Right lung (tissue), 5 donors: Measurements from ENCODE around the gene DNAH12. TPM values are rescaled to one million over a fixed set of nuclear protein-coding genes. Genes with fewer than 3 reads are reported as not detected.

Experiments
- polyA plus RNA-seq, 5 donors: library from polyadenylated mRNA; unstranded; fragments of 120-200 nt; gene quantifications; one replicate each; pipeline versions ENCODE4 v1.2.1 to v1.2.3, GENCODE V29; 2013; ENCODE audit warnings: inconsistent platforms in 1 of 5, low replicate concordance in 1 of 5; ENCODE audit not compliant: insufficient read length in 5 of 5, insufficient read depth in 1 of 5

The DNAH12 gene
- polyA plus RNA-seq, 5 donors, result 1.7 to 10.0 (median 7.2) TPM

Other genes with a start within 250 kb of the DNAH12 start
- gene PDE12, start 11.9 kb upstream of the DNAH12 start, polyA plus RNA-seq, result 10 to 100 TPM in 3 of 5 donors, 1 to 10 TPM in 2; 9.1 to 11.2 (median 10.1) TPM
- gene ARF4, start 53.0 kb upstream of the DNAH12 start, polyA plus RNA-seq, result 100 to 1,000 TPM; 221 to 241 (median 226) TPM
- gene DENND6A, start 148.7 kb upstream of the DNAH12 start, polyA plus RNA-seq, result 10 to 100 TPM; 22.2 to 33.9 (median 29.1) TPM
- gene SLMAP, start 212.0 kb upstream of the DNAH12 start, polyA plus RNA-seq, result 10 to 100 TPM; 32.6 to 57.5 (median 54.0) TPM